ENCODE data around the gene CIDEB.

DNA sequence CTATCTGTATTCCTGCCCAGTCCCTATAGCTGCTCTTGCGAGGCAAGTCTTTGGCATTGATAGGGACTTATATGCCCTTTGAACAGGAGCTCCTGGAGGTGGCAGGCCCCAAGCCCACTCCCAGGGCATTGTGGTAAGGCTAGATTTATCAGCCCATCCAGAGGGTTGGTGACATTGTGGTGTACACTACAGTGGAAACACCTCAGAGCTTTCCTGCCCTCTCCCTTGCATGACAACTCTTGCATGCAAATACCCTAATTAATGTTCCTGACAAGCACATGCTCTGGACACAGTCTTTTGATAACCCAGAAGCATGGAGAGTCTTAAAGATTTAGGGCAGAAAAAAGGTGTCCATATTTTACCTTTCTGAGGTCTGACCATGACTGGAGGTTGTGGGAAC lies 32.8 kb upstream of the CIDEB start:
- TF ChIP-seq GATA3 (IDR thresholded peaks at IDR 0.05; ENCODE audit: low read depth, low read length) (no peak), GATA2 (IDR thresholded peaks at IDR 0.05; ENCODE audit: low read depth, low read length) (no peak)
